ENCODE measurements around the gene AHCTF1. TPM values are rescaled to one million over a fixed set of nuclear protein-coding genes. Genes with fewer than 3 reads are reported as not detected.
"Not testable (repeated sequence)": the region's sequence is repeated elsewhere in the genome, so short reads cannot be mapped to it uniquely, and the experiment has no call there.

AHCTF1 gene
- total RNA-seq, 1 donor from 2014 or later: 35.7 TPM

DNA sequence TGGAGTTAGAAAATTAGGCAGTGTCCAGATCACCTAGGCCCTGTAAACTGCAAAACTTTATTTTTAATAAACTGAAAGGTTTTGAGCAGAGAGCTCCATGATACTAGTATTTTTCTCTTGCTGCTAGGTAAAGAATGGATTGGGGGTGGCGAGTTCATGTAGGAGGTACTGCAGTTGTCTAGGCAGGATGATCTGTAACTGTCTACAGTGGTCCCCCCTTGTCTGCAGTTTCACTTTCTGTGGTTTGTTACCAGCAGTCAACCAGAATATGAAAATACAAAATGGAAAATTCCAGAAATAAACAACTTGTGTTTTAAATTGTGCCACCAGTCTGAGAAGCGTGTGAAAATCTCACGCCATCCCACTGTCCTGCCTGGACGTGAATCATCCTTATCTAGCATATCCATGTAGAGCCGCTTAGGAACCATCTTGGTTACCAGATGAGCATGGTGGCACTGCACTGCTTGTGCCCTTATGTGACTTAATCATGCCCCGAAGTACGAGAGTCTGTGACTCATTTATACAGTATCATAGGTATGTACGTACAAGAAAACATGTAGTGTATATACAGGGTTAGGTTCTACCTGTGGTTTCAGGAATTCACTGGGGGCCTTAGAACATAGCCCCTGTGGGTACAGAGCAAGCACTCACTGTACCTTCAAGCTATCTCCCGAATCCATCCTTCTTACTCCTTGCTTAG lies 94.2 kb downstream of the AHCTF1 start:
- no peak for DNase-seq

DNA sequence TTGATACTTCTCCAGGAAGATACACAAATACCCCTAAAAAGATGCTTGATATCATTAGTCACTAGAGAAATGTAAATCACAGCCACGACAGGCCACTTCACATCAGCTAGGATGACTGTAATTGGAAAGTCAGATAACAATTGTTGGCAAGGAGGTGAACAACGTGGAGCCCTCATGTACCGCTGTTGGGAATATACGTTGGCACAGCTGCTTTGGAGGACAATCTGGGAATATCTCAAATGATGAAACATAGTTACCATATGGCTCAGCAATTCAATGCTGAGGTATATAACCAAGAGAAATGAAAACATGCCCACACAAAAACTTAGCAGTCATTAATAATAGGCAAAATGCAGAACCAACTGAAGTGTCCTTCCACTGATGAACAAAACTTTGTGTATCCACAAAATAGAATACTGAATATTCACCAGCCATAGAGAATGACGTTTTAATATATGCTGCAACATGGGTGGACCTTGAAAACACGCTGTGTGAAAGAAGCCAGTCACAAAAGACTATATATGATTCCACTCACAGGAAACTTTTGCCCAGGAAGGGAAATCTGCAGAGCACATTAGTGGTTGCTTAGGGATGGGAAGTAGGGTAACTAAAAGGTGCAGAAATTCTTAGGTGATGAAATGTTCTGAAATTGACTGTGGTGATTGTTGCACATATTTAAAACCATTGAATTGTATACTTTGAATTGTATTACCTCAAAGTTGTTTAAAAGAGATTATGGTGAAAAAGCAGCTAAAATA lies 95.4 kb downstream of the AHCTF1 start:
- DNase-seq: no peak

DNA sequence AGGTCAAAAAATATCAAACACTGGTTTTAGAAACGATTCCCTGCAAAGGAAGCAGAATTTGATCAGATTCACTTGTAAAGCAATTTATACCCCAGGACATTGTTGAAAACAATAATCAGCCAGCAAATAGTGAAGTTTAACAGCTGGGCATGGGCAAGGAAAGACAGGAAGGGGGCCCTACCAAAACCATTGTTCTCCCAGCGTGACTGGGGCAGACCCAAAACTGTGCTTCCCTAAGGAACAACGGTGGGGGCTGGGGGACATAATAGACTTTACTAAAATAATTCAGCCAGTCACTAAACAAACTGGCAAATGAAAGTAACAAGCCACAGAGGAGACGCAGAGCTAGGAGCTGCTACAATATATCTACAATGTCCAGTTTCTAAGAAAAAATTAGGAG lies 100.2 kb downstream of the AHCTF1 start:
- no peak for DNase-seq

DNA sequence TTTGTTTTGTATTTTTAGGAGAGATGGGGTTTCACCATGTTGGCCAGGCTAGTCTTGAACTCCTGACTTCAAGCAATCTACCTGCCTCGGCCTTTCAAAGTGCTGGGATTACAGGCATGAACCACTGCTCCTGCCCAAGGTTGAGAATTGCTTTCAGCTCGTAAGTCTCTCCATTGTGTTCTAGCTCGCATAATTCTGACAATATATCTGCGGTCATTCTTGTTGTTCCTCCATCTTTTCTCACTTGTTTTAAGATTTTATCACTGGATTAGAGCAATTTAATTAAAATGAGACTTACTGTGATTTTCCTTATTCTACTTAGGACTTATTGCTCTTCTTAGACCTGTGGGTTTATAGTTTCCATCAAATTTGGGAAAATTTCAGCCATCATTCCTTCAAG lies 102.9 kb downstream of the AHCTF1 start:
- no peak for DNase-seq

DNA sequence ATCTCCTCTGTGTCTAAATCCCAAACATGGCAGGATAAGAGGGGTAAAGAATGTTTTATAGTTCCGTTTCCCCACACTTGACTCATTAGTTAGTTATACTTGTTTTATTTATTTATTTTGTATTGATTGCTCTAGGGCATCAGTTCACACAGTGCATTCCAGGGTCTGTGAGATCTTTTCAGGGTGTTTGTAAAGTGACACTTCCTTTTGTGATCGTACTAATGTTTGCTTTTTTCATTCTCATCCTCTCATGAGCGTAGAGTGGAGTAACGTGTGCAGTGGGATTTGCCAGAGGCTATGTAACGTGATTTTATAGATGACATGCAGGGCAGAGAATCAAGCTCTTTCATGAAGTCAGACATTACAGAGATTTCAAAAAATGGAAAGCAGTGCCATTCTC lies 104.4 kb downstream of the AHCTF1 start:
- DNase-seq: no peak

DNA sequence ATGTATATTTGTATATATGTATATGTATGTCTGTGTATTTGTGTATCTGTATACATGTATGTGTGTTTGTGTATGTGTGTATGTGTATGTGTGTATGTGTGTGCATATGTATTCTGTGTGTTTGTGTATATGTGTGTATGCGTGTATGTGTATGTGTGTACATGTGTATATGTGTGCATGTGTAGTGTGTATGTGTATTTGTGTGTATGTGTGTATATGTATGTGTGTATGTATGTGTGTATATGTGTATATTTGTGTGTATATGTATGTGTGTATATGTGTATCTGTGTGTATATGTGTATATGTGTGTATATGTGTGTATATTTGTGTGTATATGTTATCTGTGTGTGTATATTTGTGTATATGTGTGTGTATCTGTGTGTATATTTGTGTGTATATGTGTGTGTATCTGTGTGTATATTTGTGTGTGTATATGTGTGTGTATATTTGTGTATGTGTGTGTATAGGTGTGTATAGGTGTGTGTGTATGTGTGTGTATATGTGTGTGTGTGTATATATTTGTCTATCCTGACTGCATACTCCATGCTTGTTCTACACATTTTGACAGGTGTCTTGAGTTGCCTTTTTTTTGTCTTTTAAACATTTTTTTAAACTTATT lies 106.1 kb downstream of the AHCTF1 start:
- no peak for DNase-seq

DNA sequence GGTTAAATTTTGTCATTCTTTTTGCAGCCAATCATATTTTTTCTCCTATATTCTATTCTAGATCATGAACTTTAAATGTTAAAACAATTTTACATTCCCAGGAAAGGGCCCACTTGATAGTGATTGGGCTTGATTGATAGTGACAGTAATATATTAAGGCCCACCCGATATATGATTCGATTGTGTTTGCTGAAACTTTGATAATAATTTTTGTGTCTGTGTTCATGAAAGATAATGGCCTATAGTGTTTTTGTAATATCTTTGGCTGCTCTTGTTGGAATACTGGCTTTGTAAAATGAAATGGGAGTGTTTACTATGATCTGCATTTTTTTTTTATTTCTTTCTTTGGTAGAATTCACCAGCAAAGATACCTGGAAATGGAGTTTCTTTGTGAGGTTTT lies 107.2 kb downstream of the AHCTF1 start:
- no peak for DNase-seq

DNA sequence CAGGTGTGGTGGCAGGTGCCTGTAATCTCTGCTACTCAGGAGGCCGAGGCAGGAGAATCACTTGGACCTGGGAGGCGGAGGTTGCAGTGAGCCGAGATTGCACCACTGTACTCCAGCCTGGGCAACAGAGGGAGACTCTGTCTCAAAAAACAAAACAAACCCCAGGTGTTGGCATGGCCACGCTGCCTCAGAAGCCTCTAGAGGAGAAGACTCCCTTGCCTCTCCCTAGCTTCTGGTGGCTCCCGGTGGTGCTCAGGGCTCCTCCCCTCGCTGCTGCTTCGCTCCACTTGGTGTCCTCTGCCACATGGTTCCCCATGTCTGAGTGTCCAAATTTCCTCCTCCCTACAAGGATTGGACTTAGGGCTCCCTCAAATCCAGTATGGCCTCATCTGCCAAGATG lies 109.6 kb downstream of the AHCTF1 start:
- DNase-seq: not testable (repeated sequence)

DNA sequence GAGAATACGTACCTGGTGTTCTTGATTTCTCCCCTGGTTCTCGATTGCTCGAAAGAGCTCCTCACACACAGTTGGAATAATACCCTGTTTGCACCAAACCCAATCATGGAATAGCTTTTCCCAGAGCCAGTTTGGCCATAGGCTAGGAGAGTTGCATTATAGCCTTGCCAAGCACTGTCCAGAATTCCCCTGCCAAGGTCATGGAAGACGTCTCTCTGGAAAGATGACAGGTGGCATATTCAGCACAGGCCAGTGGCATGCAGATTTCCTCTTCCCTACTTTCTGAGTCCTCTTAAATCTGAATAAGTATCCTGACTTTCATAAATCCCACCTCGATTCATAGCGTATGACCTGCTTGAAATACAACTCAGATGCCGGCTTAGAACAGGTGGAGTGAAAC lies 111.1 kb downstream of the AHCTF1 start:
- no peak for DNase-seq

DNA sequence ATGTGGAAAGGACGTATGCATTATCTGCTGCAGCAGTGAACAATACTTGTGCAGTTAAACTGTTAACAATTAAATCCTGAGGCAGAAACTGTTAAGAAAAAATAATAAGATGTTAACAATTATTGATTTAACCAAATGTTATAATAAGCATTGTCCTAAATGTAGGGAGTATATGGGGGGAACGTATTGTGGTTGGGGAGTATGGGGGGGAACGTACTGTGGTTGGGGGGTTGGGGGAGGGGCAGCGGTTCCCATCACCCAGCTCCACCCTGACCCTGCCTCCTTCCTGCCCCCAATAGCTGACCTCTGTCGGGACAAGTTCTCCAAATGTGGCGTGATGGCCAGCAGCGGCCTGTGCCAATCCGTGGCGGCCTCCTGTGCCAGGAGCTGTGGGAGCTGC lies 114.0 kb downstream of the AHCTF1 start:
- DNase-seq: not testable (repeated sequence)

DNA sequence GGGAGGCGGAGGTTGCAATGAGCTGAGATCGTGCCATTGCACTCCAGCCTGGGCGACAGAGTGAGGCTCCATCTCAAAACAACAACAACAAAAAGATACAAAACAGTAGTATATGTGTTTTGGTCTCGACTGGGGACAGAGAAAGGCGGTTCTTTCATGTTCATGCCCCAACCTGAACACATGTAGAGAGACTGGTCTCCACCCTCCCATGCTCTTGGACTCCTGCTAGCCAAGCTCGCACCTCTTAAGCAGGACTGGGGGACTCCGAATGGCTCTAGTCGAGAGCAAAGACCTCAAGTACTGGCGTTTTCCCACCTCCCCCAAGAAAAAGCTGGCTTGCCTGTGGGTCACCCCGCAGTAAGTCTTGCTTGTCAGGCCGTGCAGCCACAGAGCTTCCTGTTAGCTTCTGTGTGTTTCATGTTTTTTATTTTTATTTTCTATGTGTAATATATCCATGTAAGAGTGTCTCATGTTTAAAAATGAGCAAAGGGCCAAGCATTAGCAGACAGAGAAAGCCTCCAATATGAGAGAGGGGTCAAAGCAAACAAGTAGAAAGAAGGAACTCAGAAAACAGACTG lies 116.0 kb downstream of the AHCTF1 start:
- no peak for DNase-seq

DNA sequence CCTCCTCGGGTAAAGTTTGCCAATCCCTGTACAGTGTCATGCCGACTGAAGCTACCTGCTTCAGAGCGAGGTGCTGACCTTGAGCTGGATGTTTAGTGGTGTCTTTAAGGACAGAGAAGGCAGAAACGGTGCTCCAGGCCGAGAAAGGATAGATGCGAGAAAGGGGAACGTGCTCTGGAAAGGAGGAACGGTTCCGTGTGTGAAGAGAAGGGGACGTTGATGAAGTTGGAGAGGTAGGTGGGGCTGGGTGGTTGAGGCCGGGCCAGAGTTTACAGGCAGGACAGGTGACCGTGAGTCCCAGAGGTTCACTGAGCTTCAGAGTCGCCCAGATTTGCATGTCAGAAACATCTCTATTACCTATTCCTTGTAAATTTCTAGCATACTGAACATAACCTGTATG lies 116.9 kb downstream of the AHCTF1 start:
- no peak for DNase-seq

DNA sequence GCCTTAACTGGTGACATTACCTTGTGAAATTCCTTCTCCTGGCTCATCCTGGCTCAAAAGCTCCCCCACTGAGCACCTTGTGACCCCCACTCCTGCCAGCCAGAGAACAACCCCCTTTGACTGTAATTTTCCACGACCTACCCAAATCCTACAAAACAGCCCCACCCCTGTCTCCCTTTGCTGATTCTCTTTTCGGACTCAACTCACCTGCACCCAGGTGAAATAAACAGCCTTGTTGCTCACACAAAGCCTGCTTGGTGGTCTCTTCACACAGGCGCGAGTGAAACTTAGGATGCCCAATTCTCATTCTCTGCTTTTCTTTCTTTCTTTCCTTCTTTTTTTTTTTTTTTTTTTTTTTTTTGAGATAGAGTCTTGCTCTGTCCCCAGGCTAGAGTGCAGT lies 118.4 kb downstream of the AHCTF1 start:
- not testable (repeated sequence) for DNase-seq

DNA sequence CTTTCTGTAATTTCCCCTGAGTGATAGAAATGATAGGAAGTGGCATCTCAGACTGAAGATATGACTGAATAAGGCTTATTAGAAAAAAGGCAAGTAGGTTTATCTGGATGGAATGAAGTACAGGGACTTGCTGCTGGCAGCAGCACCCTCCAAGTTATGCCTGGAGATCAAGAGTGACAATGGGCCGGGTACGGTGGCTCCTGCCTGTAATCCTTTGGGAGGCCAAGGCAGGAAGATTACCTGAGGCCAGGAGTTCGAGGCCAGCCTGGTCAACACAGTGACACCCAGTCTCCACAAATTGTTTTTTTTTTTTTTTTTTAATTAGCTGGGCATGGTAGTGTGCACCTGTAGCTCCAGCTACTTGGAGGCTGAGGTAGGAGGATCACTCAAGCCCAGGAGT lies 119.8 kb downstream of the AHCTF1 start:
- no peak for DNase-seq

DNA sequence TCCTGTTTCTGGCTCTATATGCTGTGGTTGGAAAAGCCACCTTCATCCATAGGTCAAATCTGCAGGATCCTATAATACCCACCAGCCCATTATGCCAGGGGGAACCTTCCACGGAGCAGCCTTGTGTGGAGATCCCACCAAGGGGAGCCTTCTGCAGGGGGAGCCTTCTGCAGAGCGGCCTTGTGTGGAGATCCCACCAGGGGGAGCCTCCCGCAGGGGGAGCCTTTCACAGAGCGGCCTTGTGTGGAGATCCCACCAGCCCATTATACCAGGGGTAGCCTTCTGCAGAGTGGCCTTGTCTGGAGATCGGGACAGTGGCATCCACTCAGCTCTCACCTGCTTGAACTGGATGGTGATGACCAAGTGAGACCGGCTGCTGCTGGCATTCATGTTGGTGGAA lies 122.3 kb downstream of the AHCTF1 start:
- DNase-seq: no peak

DNA sequence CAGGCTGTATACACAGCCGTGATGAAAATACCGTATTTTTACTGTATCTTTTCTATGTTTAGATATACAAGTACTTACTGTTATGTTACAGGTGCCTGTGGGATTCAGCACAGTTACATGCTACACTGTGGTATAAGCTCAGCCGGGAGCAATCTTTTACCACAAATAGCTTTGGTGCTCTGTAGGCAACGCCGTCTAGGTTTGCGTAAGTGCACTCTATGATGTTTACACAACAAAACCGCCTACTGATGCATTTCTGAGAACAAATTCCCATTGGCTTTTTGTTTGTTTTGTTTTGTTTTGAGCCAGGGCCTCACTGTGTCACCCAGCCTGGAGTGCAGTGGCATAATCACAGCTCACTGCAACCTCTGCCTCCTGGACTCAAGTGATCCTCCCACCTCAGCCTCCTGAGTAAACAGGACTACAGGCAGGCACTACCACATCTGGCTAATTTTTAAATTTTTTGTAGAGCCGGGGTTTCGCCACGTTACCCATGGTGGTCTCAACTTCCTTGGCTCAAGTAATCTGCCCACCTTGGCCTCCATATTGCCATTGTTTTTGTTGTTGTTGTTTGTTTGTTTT lies 126.5 kb downstream of the AHCTF1 start:
- DNase-seq: no peak

DNA sequence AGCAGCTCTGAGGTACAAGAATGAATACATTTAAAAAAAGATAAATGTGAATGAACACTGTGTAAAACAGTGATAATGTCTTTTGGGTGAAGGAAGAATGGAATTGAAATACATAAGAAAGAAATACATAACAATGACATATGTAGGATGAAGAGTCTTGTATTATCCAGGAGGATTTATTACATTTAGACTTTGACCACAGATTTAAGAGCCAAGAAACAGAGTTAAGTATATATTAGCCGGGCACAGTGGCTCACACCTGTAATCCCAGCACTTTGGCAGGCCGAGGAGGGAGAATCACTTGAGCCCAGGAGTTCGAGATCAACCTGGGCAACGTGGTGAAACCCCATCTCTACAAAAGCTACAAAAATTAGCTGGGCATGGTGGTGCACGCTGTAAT lies 127.9 kb downstream of the AHCTF1 start:
- DNase-seq: no peak

DNA sequence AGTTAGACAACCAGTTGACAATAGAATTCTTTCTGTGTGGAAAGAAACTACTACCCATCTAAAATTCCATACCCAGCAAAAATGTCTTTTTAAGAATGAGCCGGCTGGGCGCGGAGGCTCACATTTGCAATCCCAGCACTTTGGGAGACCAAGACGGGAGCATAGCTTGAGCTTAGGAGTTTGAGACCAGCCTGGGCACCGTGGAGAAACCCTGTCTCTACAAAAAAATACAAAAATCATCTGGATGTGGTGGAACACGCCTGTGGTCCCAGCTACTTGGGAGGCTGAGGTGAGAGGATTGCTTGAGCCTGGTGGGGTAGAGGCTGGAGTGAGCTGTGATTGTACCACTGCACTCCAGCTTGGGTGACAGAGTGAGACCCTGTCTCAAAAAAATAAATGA lies 128.4 kb downstream of the AHCTF1 start:
- DNase-seq: no peak

DNA sequence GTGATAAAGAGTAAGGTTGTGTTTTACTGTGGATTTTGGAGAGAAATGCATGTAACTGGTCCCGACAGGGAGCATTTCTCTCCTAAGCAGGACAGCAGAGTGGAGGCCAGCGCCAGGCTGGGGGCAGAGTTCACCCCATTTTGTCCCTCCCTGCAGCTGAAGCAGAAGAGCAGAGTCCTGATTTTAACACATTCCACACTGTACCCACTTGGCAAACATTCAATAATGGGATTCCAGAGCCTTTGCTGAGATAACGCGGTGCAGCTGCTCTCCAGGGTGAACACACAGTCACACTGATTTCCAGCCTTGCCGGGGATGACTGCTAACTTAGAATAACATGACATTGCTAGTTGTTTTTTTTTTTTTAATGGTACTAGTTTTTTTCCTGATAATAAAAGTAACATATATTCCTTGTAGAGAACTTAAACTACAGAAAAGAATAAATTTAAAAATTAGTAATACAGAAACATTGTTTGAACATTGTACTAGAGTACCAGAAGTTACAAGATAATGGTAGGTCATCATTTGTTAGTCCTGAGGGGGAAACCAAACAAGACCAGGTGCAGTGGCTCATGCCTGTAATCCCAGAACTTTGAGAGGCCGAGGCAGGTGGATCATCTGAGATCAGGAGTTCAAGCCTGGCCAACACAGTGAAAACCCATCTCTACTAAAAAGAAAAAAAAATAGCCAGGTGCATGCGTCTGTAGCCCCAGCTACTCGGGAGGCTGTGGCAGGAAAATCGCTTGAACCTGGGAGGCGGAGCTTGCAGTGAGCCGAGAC lies 130.3 kb downstream of the AHCTF1 start:
- no peak for DNase-seq

DNA sequence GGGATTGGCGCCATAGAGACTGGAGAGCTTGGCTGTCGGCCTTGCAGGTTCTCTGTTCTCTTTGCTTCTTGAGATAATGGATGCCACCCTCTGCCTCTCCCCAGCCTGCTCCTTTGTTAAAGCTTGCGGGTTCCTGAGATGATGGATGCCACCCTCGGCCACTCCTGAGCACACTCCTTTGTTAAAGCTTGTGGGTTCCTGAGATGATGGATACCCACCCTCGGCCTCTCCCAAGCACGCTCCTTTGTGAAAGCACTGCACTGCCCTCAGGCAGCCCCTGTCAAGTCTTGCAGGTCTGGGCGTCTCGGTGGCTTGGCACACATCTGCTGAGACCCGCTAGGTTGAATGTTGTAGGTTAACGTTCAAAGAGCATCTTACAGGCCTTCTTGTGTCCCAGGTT lies 131.0 kb downstream of the AHCTF1 start:
- DNase-seq: no peak

DNA sequence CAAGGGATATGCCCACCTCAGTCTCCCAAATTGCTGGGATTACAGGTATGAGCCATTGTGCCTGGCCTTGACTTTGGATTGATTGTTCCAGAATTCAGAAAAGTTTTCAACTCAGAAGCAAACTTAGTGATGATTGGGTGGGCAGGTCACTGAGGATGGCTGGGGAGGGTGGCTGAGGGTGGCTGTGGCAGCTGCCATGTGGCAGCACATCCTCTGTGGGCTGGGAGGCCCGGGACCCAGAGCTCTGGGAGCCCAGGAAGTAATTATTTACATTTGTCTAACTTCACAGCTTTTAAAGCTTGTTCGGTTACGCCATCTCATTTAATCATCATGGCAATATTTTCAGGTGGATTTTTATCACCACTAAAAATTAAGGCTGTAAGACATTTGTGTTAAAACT lies 131.4 kb downstream of the AHCTF1 start:
- no peak for DNase-seq
